Erythroblast (primary cell): ENCODE data around the gene MBLAC1.

ENCODE experiments used
- DNase-seq, 2 experiments: peaks; one replicate each; lab custom pipeline; 2025; lab: John Stamatoyannopoulos, UW
- GATA1 ChIP-seq: IDR thresholded peaks from 2 replicates; pipeline ENCODE4 v1.6.1; 2011; ENCODE audit warnings: low read depth, mild to moderate bottlenecking, control low read depth, low read length, moderate library complexity
- POLR2A ChIP-seq: IDR thresholded peaks from 2 replicates; pipeline ENCODE4 v1.6.1; 2011; ENCODE audit warnings: mild to moderate bottlenecking, low read length

MBLAC1 gene

DNA sequence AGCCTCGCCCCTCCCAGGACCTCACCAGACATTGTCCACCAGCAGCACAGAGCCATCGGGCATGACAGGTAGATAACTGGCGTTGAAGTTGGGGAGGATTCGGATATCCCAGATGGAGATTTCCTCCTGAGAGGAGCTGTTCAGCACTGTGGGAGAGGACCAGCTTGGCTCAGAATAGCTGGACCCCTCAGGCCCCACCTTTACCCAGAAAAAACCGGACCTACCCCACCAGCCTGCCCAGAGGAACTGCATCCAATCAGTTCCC, 30.2 kb downstream of the MBLAC1 start:
- TF ChIP-seq POLR2A, result no peak
- TF ChIP-seq GATA1, result no peak
- no peak for DNase-seq

DNA sequence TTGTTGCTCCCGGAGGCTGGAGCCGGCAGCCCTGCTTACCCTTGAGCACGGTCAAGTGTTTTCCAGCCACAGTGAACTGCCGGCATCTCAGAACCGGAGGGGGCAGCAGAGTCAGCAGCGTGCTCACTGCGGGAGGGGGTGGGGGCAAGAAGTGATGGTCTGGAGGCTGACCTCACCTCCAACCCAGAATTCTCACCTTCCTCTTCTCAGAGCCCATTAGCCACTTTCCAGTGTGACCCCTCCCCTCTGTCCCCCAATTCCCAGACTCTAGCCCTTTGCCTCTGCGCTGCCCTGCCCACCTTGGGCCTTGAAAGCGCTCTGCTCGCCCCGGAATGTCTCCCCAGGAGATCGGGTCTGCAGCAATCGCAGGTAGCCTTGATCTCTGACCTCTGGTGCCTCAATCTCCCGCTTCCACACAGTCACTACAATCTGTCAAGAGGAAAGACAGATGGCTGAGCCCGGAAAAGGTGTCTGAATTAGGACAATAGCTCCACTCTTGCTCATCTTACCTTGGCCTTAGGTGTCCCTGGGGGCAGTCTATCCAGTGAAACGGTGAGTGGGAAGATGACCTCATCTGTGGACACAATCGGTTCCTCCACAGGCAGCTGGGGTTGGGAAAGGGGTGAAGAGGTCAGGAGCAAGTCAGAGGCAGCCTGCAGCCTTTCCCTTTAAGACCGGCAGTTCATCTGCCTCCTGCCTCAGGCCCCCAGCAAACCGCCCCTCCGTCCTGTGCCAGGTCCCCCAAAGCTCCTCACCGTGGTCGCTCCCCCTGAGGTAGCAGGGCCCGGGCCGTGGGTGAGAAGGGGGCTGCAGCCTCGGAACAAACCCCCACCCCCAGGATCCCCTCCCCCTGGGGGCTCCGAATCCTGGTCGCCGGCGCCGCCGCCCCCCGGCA, 30.8 kb downstream of the MBLAC1 start:
- DNase-seq, result peak; percentile 20 to 41
- no peak for TF ChIP-seq POLR2A

DNA sequence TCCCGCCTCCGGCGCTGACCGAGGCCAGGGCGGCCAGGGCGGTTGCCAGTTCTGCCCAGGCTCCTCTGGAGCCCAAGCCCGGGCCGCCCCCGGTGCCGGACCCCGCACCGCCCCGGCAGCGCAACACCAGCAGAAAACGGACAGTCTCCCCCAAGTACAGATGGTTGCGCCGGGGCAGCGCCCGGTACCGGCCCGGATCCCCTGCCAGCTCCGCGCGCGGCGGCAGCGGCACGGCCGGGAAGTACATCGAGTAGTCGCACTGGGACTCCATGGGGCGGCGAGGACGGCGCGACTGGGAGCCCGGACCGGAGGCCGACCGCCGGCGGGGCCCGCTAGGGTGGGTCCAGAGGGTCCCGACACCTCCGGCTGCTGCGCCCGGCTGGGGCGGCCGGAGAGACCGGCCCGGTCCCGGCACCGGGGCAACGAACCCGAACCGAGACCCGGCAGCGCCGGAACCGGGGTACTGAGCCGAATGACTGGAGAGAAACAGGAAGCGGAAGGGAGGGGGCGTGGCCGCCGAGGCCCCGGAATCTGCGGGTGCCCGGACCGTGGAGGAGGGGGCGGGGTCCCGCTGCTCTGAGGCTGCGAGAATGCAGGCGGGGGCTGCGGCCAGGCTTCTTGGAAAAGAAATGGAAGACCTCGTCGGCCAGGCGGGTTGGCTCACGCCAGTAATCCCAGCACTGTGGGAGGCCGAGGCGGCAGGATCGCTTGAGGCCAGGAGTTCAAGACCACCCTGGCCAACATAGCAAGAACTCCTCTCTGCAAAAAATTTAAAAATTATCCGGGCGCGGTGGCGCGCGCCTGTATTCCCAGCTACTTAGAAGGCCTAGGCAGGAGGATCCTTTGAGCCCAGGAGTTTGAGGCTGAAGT, 31.7 kb downstream of the MBLAC1 start, which contains the start of gene TRAPPC14:
Gene TRAPPC14, minus strand, starts transcription at position 495 of the 870 bp plus-strand sequence. Its CDS starts 224 bp downstream, at position 271.
- peak; percentile 79 to 85 for DNase-seq
- TF ChIP-seq POLR2A (no peak), GATA1 (no peak)

DNA sequence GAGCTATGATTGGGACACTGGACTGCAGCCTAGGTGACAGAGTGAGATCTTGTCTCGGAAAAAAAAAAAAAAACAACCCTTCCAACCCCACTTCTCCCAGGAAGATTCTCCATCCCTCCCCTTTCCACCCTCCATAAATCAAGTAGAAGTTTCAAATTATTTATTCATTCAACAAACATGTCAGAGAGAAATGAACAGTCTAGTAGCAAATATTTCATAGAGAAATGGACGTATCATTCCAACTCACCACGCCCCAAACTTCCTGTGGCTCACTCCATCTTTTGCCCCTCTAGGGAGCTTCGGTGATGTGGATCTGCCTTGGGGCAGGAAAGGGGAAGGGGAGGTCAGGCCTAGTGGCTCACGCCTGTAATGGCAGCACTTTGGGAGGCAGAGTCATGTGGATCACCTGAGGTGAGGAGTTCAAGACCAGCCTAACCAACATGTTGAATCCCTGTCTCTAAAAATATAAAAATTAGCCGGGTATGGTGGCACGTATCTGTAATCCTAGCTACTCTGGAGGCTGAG, 32.4 kb downstream of the MBLAC1 start:
- no peak for DNase-seq
- TF ChIP-seq POLR2A (no peak), GATA1 (no peak)

DNA sequence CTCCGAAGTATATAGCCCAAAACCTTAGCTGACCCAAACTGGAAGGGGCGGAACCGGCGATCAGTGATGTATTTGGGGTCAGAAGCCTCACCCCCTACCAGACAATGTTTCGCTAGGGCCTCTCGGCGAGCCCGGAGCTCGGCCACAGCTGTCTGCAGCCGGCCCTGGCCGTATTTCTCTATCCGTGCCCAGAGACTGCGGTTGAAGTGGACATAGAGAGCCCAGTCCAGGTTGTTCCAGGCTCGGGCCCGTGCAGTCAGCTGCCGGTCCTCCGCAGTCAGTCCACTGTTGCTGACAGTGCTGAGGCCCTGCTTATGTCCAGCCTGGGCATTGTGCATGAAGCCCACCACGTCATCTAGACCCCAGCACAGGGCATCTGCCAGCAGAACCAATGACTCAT, 33.3 kb downstream of the MBLAC1 start:
- no peak for DNase-seq
- TF ChIP-seq GATA1 (no peak), POLR2A (no peak)

DNA sequence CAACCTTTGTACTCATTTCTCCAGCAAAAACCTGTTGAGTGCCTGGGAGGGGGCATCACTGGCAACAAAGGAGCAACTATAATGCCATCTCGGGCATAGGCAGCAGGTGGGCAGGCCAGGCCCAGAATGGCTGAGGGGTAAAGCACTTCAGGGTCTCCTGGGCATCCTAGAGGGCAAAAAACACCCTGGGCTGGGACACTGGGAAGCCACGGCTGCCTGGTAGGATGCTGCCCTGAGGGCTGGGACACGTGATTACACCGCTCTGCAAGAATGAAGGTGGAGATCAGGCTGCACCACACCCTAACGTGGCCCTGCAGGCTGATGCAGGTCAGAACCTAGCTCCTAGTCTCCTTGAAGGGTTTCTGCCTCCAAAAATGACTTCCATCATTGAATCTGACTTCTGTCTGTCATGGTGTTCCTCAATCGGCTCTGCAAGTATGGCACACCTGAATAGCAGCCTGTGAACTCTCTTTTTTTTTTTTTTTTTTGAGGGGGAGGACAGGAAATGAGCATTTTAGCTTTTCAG, 36.3 kb downstream of the MBLAC1 start:
- DNase-seq, result no peak
- TF ChIP-seq GATA1 (no peak), POLR2A (no peak)

DNA sequence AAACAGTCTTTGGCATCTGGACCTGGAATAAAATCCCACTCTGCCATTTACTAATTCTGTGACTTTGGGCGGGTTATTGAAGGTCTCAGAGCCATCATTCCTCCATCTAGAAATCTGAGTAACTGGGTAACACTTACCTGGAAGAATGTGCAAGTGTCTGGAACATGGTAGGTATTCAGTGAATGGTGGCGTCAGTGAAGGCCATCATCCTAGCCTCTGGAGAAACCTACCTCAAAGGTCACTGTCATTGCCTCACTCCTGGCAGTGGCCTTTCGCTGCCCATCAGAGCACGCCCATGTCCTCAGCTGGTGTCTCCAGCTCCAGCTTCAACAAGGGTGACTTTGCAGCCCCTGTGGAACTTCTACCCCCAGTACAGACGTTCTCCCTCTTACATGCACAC, 37.1 kb downstream of the MBLAC1 start:
- TF ChIP-seq POLR2A (no peak), GATA1 (no peak)
- no peak for DNase-seq

DNA sequence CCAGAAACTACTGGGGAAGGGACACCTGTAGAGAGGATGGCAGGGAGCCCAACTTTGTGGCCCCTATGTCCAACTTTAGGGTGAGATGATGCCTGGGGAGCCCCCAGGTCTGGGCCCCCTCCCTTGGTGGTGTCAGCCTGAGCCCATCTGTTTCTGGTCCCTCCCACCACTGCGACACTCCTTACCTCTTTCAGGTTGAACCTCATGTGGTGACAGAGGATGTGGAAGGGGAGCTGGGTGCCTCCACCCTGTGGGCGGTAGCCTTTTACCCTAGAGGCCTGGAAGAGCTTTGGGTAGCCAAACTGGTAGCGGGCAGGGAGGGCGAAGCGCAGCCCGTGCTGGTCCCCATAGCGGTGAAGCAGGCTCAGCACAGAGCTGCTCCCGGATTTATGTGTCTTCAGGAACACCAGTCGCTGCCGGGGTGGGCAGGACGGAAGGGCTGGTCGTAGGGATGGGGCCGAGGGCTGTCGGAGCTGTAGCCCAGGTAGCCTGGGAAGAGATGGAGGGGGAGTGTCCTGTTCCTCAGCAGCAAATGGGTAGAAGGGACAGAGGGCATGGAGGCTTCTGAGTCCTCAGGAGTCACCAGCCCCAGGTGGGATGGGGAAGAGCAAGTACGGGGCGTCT, 39.7 kb downstream of the MBLAC1 start:
- no peak for DNase-seq
- TF ChIP-seq POLR2A (no peak), GATA1 (no peak)

DNA sequence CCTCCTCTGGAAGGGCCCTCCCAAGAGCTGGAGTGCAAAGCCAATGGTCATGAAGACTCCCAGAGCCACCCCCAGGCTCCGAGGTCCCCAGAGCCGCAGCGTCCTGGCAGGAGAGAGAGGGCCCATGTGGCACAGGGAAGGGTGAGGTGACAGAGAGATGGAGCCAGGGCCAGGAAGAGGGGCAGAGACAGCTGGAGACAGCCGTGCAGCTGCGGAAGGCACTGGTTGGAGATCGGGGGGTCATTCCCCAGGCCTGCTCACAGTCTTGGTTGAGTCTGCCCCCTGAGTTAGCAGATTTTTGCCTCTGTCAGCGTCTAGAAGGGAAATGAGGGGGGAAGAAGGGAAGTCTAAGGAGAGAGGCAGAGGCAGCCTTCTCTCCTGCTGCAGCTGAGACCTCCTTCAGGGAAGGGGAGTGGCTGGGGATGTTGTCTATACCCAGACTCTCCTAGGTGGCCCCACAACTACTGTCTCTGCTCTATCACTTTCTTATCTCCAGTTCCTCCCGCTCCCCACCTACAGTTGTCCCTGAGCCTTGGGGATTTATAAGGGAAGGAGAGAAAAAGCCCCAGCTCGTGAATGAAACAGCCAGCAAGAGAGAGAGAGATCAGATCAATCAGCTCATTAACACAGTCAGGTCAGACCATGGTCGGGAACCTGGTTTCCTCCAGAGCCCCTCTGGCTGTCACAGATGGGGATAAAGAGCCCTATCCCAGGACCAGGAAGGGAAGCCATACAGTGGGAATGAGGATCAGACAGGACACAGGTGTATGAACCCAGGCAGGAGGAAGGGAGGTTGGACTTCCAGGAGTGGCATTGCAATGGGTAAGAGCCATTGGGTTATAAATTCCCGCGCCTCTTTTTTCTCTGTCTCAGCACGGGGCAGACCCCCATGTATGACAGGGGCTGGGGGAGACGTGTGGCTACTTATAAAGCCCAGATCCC, 40.5 kb downstream of the MBLAC1 start:
- DNase-seq, result no peak
- TF ChIP-seq GATA1 (no peak), POLR2A (no peak)

DNA sequence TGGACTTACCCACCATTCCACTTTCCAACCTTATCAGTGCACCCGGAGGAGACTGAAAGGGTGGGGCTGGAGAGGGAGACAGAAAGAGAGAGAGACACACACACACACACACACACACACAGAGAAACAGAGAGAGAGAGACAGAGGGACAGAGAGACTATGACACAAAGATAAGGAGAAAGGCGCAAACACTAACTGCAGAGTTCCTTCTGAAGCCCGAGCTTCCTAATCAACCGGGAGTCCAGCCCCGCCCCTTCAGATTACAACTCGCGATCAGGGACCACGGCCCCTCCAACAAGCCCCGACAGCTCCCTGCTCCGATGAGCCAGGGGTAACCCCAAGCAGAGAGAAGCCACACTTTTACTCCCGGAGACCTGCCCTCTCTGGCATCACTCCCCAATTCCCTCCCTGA, 41.2 kb downstream of the MBLAC1 start:
- no peak for TF ChIP-seq GATA1
- no peak for TF ChIP-seq POLR2A
- DNase-seq, result peak; percentile 60 to 75

DNA sequence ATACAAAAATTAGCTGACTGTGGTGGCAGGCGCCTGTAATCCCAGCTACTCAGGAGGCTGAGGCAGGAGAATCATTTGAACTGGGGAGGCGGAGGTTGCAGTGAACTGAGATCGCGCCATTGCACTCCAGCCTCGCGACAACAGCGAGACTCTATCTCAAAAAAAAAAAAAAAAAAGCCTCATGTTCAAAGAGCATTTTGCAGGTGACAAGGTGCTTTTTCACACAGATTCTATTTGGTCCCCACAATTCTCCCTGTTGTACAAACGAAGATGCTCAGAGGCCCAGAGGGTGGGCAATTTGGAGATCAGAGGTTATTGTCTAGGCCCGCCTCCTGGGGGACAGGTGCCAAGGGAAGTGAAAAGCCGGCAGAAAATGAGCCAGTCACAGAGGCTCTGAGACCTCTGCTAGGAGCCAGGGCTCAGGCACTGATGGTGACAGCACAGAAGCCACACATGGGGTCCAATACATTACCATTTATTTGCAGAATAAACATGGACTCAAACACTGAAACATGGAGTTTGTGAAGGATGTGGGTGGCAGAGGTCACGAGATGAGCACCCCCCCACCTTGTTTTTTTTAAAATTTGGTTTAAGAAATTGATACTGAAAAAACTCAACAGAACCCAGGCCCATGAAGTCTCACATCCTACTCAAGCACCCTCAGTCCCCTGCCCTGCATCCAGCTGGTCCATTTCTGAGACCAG, 42.5 kb downstream of the MBLAC1 start:
- no peak for DNase-seq
- TF ChIP-seq POLR2A (no peak), GATA1 (no peak)

DNA sequence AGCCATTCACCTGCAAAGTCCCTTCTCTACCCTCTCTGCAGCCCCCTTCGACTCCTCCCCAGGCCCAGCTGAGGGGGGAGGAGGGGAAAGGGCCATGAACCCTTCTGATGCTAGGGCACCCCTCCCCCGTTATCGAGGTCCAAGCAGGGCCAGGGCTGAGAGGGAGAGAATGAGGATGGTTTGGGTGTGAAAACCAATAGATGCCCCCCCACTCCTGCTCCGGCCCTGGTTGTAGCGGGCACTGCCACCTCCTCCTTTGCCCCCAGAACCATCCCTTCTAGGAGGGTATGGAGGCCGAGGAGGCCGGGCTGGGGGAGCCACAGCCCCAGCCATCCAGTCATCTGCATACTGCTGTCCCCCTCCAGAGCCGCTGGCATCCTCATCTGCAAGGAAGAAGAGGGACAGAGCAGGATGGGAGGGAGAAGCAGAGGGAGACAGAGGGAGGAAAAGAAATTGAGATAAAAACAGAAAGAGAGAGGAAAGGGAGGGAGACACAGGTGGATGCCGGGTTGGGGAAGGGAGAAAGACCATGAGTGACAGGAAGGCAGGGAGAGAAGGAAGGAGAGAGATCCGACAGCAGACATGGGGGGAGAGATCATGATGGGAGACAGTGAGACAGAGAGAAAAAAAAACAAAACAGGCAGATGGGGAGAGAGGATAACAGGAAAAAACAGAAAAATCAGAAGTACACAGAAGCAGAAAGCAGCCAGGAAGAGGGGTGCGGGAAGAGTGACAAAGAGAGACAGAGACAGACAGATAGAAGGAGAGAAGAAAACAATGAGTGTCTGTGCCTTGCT, 43.5 kb downstream of the MBLAC1 start:
- no peak for DNase-seq
- no peak for TF ChIP-seq POLR2A
- no peak for TF ChIP-seq GATA1
